ENCODE measurements around the gene C12orf75.
"Not testable (repeated sequence)": the region's sequence is repeated elsewhere in the genome, so short reads cannot be mapped to it uniquely, and the experiment has no call there.

The C12orf75 gene

GRCh38 chr12:105321125-105321524 lies 9.4 kb upstream of the C12orf75 start:
- no peak overlapping the region for H3K4me3 ChIP-seq (ENCODE audit: low read length)
- DNase-seq (ENCODE audit: low read depth) = no peak
- TF ChIP-seq, protein P1, sequence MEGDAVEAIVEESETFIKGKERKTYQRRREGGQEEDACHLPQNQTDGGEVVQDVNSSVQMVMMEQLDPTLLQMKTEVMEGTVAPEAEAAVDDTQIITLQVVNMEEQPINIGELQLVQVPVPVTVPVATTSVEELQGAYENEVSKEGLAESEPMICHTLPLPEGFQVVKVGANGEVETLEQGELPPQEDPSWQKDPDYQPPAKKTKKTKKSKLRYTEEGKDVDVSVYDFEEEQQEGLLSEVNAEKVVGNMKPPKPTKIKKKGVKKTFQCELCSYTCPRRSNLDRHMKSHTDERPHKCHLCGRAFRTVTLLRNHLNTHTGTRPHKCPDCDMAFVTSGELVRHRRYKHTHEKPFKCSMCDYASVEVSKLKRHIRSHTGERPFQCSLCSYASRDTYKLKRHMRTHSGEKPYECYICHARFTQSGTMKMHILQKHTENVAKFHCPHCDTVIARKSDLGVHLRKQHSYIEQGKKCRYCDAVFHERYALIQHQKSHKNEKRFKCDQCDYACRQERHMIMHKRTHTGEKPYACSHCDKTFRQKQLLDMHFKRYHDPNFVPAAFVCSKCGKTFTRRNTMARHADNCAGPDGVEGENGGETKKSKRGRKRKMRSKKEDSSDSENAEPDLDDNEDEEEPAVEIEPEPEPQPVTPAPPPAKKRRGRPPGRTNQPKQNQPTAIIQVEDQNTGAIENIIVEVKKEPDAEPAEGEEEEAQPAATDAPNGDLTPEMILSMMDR (IDR thresholded peaks at IDR 0.05; ENCODE audit: insufficient read depth, low read depth, low read length, missing control alignments) = no peak

DNA sequence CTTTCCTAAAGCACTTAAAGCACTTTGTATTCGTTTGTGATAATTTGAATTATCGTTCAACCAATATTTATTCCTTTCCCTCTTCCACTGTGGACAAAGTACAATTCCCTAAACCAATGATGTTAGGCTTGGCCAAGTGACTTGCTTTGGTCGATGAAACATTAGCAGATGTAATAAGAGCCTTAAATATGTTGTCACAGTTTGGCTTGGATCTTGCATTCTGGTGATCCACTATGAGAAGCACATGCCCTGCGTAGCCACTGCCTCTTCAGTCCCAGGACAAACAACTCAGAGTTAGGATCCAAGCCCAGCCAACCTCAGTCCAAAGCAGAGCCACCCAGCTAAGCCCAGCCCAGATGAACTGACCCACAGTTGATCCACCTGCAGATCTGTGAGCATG lies 8.4 kb upstream of the C12orf75 start:
- H3K4me3 ChIP-seq (ENCODE audit: low read length) = no peak overlapping the region
- TF ChIP-seq, protein P1 (IDR thresholded peaks at IDR 0.05; ENCODE audit: insufficient read depth, low read depth, low read length, missing control alignments) = no peak
- no peak for DNase-seq (ENCODE audit: low read depth)

DNA sequence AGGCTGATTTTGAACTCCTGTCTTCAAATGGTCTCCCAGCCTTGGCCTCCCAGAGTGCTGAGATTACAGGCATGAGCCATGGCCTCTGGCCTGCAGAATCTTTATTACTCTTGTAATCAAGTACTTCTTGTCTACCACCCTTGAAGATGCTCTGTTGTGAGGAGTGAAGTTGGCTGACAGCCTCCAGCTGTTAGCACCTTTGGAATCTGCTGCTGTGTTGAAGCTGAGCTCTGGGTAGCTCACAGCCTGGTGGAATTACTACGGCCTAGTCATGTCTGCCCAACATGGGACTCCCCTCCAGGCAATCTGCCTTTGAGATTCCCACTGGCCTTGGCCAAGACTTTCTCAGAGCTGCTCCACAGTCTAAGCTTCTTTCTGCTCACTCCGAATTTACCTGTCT lies 5.8 kb upstream of the C12orf75 start:
- TF ChIP-seq, protein P1 (IDR thresholded peaks at IDR 0.05; ENCODE audit: insufficient read depth, low read depth, low read length, missing control alignments) = no peak
- H3K4me3 ChIP-seq (ENCODE audit: low read length) = no peak overlapping the region
- no peak for DNase-seq (ENCODE audit: low read depth)

DNA sequence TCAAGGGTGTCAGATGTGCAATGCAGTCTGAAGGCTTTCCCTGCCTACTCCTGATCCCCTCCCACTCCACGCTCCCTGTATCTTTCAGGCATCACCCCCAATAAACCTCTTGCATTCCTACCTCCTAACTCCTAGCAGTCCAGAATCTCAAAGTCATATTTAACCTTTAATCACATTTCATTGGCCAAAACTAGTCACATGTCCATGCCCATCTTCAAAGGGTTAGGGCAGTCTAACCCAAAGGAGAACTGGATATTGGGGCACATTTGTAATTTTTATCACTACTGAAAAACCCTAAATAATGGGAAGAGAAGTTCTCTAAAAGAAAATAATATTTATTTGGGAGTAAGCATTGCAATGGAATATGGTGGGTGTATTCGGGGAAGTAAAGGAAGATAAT lies 5.4 kb upstream of the C12orf75 start:
- TF ChIP-seq, protein P1 (IDR thresholded peaks at IDR 0.05; ENCODE audit: insufficient read depth, low read depth, low read length, missing control alignments) = no peak
- no peak for DNase-seq (ENCODE audit: low read depth)
- H3K4me3 ChIP-seq (ENCODE audit: low read length) = no peak overlapping the region

- no peak for DNase-seq (ENCODE audit: low read depth)
- TF ChIP-seq, protein P1 (IDR thresholded peaks at IDR 0.05; ENCODE audit: insufficient read depth, low read depth, low read length, missing control alignments) = no peak
- H3K4me3 ChIP-seq (ENCODE audit: low read length) = peak overlapping the region; percentile 40
Observed at GRCh38 chr12:105329926-105330282, 587 bp upstream of the C12orf75 start.

DNA sequence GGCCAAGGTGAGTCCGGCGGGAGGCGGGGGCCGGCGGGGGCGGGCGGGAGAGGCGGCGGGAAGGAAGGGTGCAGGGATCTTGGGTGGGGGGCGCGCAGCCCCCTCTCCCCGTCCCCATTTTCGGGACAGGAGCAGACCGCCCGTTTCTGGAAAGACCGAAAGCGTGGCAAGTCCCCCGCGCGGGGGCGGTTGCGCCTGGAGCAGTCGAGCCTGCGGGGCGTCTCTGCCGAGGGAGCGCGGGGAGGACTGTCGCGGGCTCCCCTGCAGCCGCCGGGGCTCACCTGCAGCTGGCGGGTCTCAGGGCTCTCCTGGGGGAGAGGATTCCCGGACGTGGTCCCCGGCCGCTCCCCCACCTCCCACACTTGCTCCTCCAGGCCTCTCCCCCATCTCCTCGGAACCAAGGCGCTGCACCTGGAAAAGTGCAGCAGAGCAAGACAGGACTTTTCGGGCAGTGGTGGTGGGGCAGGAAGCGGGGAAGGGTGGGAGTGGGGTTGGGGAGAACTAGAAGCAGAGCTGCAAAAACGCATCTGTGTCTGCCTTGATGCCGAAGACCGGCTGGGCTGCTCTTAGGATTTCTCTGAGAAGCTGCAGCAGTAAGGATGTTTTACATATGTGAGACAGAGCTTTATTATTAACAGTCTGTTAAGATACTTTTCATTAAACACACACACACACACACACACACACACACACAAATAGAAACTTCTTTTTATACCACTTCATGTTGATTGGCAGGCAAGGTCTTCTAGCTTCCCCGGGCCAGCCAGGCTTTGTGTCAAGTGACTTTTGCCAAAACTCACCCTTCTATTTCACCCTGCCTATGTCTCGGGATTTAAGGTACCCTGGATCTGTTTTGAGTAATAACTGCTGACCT lies 677 bp downstream of the C12orf75 start:
- TF ChIP-seq, protein P1 (IDR thresholded peaks at IDR 0.05; ENCODE audit: insufficient read depth, low read depth, low read length, missing control alignments) = no peak
- peak overlapping the region; percentile 40 for H3K4me3 ChIP-seq (ENCODE audit: low read length)
- peak; percentile 19 for DNase-seq (ENCODE audit: low read depth)

GRCh38 chr12:105331805-105332251 lies 1.3 kb downstream of the C12orf75 start:
- peak overlapping the region; percentile 40 for H3K4me3 ChIP-seq (ENCODE audit: low read length)
- TF ChIP-seq, protein P1 (IDR thresholded peaks at IDR 0.05; ENCODE audit: insufficient read depth, low read depth, low read length, missing control alignments) = no peak
- DNase-seq (ENCODE audit: low read depth) = peak; percentile 55

- DNase-seq (ENCODE audit: low read depth) = peak; percentile 44
- not testable (repeated sequence) for H3K4me3 ChIP-seq (ENCODE audit: low read length)
Observed at GRCh38 chr12:105332286-105332685, 1.8 kb downstream of the C12orf75 start.

Measured in epithelial cell of esophagus (primary cell).